GM23338 (cell line): ENCODE measurements around the gene CFTR. TPM values are rescaled to one million over a fixed set of nuclear protein-coding genes. Genes with fewer than 3 reads are reported as not detected.

Source experiments
- ATAC-seq: fragments of 200-7000 bp; cut with Tn5 transposase; 3 replicates; pipeline ENCODE4 v1.9.1; 2020
- DNase-seq: peaks from one replicate; pipeline ENCODE4 v3.0.0-alpha.2; 2015; ENCODE audit warnings: low spot score
- H2AFZ ChIP-seq: fragments of 200-600 bp; sonication (generic); 2 replicates; pipeline ENCODE4 v1.8.0; 2016; ENCODE audit warnings: antibody characterized with exemption, mild to moderate bottlenecking, moderate library complexity
- H3F3A ChIP-seq: fragments of 200-600 bp; sonication (generic); replicated peaks from 2 replicates; pipeline ENCODE4 v1.8.0; 2017; ENCODE audit warnings: antibody characterized with exemption, mixed run types, low read depth
- H3K27ac ChIP-seq: fragments of 200-600 bp; sonication (generic); 2 replicates; pipeline ENCODE4 v1.6.1; 2016; ENCODE audit warnings: low read depth
- H3K27me3 ChIP-seq: fragments of 200-600 bp; sonication (generic); 2 replicates; pipeline ENCODE4 v1.8.0; 2016; ENCODE audit warnings: mild to moderate bottlenecking, mixed run types, moderate library complexity; ENCODE audit not compliant: insufficient read depth
- H3K36me3 ChIP-seq: fragments of 200-600 bp; sonication (generic); 2 replicates; pipeline ENCODE4 v1.8.0; 2016; ENCODE audit warnings: mild to moderate bottlenecking; ENCODE audit not compliant: insufficient read depth
- H3K4me1 ChIP-seq: fragments of 200-600 bp; sonication (generic); 2 replicates; pipeline ENCODE4 v1.8.0; 2016; ENCODE audit warnings: mild to moderate bottlenecking, moderate library complexity; ENCODE audit not compliant: insufficient read depth
- H3K4me2 ChIP-seq: fragments of 200-600 bp; sonication (generic); 2 replicates; pipeline ENCODE4 v1.7.1; 2017; ENCODE audit warnings: mixed run types
- H3K4me3 ChIP-seq: fragments of 200-600 bp; sonication (generic); 2 replicates; pipeline ENCODE4 v1.6.1; 2016; ENCODE audit warnings: mixed run types
- H3K79me2 ChIP-seq: fragments of 200-600 bp; sonication (generic); replicated peaks from 2 replicates; pipeline ENCODE4 v1.8.0; 2017; ENCODE audit warnings: mild to moderate bottlenecking; ENCODE audit not compliant: insufficient read depth
- H3K9me2 ChIP-seq: fragments of 200-600 bp; sonication (generic); 2 replicates; pipeline ENCODE4 v1.8.0; 2017; ENCODE audit not compliant: insufficient read depth
- H4K20me1 ChIP-seq: fragments of 200-600 bp; sonication (generic); replicated peaks from 2 replicates; pipeline ENCODE4 v1.8.0; 2017; ENCODE audit warnings: mild to moderate bottlenecking; ENCODE audit not compliant: insufficient read depth
- H3K27ac Mint-ChIP-seq: 2 replicates; pipeline ENCODE4 v1.8.0; 2020; ENCODE audit warnings: inconsistent platforms, mild to moderate bottlenecking, moderate library complexity, mixed read lengths
- H3K27me3 Mint-ChIP-seq: 3 replicates; pipeline ENCODE4 v1.8.0; 2022; ENCODE audit warnings: low read depth, mild to moderate bottlenecking, moderate library complexity, mixed read lengths, inconsistent platforms; ENCODE audit not compliant: insufficient read depth, poor library complexity
- H3K36me3 Mint-ChIP-seq: 3 replicates; pipeline ENCODE4 v1.8.0; 2021; ENCODE audit warnings: low read depth, mild to moderate bottlenecking, inconsistent platforms, moderate library complexity, mixed read lengths
- H3K4me1 Mint-ChIP-seq: 3 replicates; pipeline ENCODE4 v1.8.0; 2020; ENCODE audit warnings: mild to moderate bottlenecking, inconsistent platforms, mixed read lengths
- H3K4me3 Mint-ChIP-seq: 3 replicates; pipeline ENCODE4 v1.8.0; 2021; ENCODE audit warnings: moderate library complexity, mild to moderate bottlenecking, inconsistent platforms, mixed read lengths
- H3K9me3 Mint-ChIP-seq: 3 replicates; pipeline ENCODE4 v1.8.0; 2020; ENCODE audit warnings: moderate library complexity, mild to moderate bottlenecking, inconsistent platforms, mixed read lengths
- CREB1 ChIP-seq: fragments of 250-450 bp; sonication (Bioruptor Pico); IDR thresholded peaks from 2 replicates; pipeline ENCODE4 v1.5.0; 2020; ENCODE audit warnings: low read depth, mild to moderate bottlenecking, moderate library complexity
- EZH2 ChIP-seq: fragments of 200-600 bp; sonication (generic); IDR thresholded peaks from one replicate; pipeline ENCODE4 v1.8.0; 2017; ENCODE audit warnings: antibody characterized with exemption, mild to moderate bottlenecking, low read depth; ENCODE audit not compliant: unreplicated experiment
- EZH2phosphoT487 ChIP-seq: fragments of 200-600 bp; sonication (generic); IDR thresholded peaks from one replicate; pipeline ENCODE4 v1.8.1; 2018; ENCODE audit warnings: antibody characterized with exemption; ENCODE audit not compliant: unreplicated experiment
- JUNB ChIP-seq: IDR thresholded peaks from one replicate; pipeline ENCODE4 v1.6.1; 2016; ENCODE audit warnings: antibody characterized with exemption; ENCODE audit not compliant: unreplicated experiment
- NANOG ChIP-seq: IDR thresholded peaks from 2 replicates; pipeline ENCODE4 v1.6.1; 2016; ENCODE audit warnings: antibody characterized with exemption, borderline replicate concordance
- POLR2AphosphoS5 ChIP-seq: IDR thresholded peaks from 2 replicates; pipeline ENCODE4 v1.6.1; 2016; ENCODE audit warnings: antibody characterized with exemption, low read depth
- STAT1 ChIP-seq: IDR thresholded peaks from one replicate; pipeline ENCODE4 v1.6.1; 2016; ENCODE audit warnings: antibody characterized with exemption; ENCODE audit not compliant: unreplicated experiment
- ZNF114 ChIP-seq: fragments of 250-450 bp; sonication (Bioruptor Pico); IDR thresholded peaks from 2 replicates; pipeline ENCODE4 v1.5.0; 2020; ENCODE audit warnings: mild to moderate bottlenecking, moderate library complexity
- ZNF331 ChIP-seq: fragments of 250-450 bp; sonication (Bioruptor Pico); IDR thresholded peaks from 2 replicates; pipeline ENCODE4 v1.5.0; 2020; ENCODE audit warnings: low read depth, mild to moderate bottlenecking, moderate library complexity
- polyA plus RNA-seq: library from polyadenylated mRNA; unstranded; fragments of >200 nt; fragmentation: Nextera tagmentation; extraction: Ambion mirVana; gene quantifications from 2 replicates; pipeline ENCODE4 v1.2.1, GENCODE V29; 2016
- total RNA-seq: library from RNA; depleted of rRNA; stranded (reverse); fragments of >200 nt; shearing (Covaris generic); gene quantifications from 2 replicates; pipeline ENCODE4 v1.2.3, GENCODE V29; 2014
- TF ChIP-seq, protein P1 (sequence below): IDR thresholded peaks from one replicate; pipeline ENCODE4 v1.6.1; 2018; ENCODE audit warnings: antibody characterized with exemption; ENCODE audit not compliant: unreplicated experiment
- TF ChIP-seq, protein P2 (sequence below), 2 experiments: fragments of 200-600 bp in 1 of 2; sonication (generic) in 1 of 2; conservative IDR thresholded peaks; 2 replicates each; pipeline versions ENCODE4 v1.5.1 to v1.6.1; 2016 to 2017; ENCODE audit warnings: antibody characterized with exemption in 2 of 2, low read depth in 2 of 2, mild to moderate bottlenecking in 2 of 2, moderate library complexity in 1 of 2
- TF ChIP-seq, protein P3 (sequence below): IDR thresholded peaks from 2 replicates; pipeline ENCODE4 v1.6.1; 2016; ENCODE audit warnings: antibody characterized with exemption

CFTR gene
- total and polyA plus RNA-seq, 2 experiments from 2014 or later: 0.45 to 1.2 TPM

DNA sequence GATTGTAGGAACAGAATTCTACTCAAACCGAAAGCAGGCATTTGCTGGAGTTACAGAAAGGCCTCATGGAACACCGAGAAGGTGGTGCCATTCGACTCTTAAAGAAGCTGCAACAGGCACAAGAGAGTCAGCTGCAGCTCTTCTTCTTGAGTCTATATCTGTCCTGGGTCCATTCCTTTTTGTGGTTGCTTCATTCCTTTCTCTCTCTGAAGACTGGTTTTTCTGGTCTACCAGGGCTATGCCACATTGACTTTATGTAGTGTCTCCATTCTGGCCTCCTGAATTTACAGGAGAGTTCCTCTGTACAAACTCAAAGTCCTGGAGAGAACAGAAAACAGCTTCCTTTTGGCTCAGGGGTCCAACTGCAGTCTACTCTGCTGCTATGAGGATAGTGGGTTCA, 132.8 kb downstream of the CFTR start (continued):
- TF ChIP-seq, protein P1, sequence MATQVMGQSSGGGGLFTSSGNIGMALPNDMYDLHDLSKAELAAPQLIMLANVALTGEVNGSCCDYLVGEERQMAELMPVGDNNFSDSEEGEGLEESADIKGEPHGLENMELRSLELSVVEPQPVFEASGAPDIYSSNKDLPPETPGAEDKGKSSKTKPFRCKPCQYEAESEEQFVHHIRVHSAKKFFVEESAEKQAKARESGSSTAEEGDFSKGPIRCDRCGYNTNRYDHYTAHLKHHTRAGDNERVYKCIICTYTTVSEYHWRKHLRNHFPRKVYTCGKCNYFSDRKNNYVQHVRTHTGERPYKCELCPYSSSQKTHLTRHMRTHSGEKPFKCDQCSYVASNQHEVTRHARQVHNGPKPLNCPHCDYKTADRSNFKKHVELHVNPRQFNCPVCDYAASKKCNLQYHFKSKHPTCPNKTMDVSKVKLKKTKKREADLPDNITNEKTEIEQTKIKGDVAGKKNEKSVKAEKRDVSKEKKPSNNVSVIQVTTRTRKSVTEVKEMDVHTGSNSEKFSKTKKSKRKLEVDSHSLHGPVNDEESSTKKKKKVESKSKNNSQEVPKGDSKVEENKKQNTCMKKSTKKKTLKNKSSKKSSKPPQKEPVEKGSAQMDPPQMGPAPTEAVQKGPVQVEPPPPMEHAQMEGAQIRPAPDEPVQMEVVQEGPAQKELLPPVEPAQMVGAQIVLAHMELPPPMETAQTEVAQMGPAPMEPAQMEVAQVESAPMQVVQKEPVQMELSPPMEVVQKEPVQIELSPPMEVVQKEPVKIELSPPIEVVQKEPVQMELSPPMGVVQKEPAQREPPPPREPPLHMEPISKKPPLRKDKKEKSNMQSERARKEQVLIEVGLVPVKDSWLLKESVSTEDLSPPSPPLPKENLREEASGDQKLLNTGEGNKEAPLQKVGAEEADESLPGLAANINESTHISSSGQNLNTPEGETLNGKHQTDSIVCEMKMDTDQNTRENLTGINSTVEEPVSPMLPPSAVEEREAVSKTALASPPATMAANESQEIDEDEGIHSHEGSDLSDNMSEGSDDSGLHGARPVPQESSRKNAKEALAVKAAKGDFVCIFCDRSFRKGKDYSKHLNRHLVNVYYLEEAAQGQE: no peak
- TF ChIP-seq ZNF114 (CRISPR knock-in tag) (no peak), EZH2 (no peak), STAT1 (no peak), EZH2phosphoT487 (no peak), CREB1 (no peak), JUNB (no peak), ZNF331 (no peak), POLR2AphosphoS5 (no peak)
- TF ChIP-seq, protein P2, sequence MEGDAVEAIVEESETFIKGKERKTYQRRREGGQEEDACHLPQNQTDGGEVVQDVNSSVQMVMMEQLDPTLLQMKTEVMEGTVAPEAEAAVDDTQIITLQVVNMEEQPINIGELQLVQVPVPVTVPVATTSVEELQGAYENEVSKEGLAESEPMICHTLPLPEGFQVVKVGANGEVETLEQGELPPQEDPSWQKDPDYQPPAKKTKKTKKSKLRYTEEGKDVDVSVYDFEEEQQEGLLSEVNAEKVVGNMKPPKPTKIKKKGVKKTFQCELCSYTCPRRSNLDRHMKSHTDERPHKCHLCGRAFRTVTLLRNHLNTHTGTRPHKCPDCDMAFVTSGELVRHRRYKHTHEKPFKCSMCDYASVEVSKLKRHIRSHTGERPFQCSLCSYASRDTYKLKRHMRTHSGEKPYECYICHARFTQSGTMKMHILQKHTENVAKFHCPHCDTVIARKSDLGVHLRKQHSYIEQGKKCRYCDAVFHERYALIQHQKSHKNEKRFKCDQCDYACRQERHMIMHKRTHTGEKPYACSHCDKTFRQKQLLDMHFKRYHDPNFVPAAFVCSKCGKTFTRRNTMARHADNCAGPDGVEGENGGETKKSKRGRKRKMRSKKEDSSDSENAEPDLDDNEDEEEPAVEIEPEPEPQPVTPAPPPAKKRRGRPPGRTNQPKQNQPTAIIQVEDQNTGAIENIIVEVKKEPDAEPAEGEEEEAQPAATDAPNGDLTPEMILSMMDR (conservative IDR thresholded peaks at IDR 0.05; ENCODE audit: low read depth in 2 of 2): no peak
- TF ChIP-seq, protein P3, sequence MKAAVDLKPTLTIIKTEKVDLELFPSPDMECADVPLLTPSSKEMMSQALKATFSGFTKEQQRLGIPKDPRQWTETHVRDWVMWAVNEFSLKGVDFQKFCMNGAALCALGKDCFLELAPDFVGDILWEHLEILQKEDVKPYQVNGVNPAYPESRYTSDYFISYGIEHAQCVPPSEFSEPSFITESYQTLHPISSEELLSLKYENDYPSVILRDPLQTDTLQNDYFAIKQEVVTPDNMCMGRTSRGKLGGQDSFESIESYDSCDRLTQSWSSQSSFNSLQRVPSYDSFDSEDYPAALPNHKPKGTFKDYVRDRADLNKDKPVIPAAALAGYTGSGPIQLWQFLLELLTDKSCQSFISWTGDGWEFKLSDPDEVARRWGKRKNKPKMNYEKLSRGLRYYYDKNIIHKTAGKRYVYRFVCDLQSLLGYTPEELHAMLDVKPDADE: no peak

DNA sequence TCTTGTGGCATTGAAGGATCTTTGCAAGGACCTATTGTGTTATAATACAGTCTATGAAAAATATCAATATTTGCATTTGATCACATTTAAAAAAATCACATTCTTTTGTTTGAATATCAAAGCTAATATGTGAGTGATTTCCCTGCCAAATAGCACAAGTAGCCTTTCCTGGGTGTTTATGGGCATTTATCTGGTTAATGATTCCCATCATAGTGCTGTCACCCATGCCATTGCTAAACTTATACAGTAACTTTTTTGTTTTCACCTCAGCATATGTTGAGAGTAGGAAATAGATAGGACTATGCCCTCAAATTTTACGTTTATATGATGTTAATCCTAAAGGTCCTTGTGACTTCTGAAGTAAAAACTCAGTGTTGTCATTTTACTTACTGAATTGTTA, 136.9 kb downstream of the CFTR start:
- H3K4me2 ChIP-seq: no peak overlapping the region
- H3F3A ChIP-seq: no peaks in the 10 kb centered on the region
- no peak for TF ChIP-seq NANOG
- no peak for TF ChIP-seq ZNF114 (CRISPR knock-in tag)
- TF ChIP-seq, protein P3: no peak
- no peak for TF ChIP-seq ZNF331
- TF ChIP-seq STAT1: no peak
- TF ChIP-seq, protein P1: no peak
- H3K9me2 ChIP-seq: no peaks in the 10 kb centered on the region
- H4K20me1 ChIP-seq: no peaks in the 10 kb centered on the region
- H3K27ac ChIP-seq: no peak overlapping the region
- H3K36me3 Mint-ChIP-seq: no peaks in the 10 kb centered on the region
- no peaks in the 10 kb centered on the region for H3K9me3 Mint-ChIP-seq
- no peak for DNase-seq
- H3K4me3 ChIP-seq: no peak overlapping the region
- ATAC-seq: no peak
- no peak overlapping the region for H3K4me3 Mint-ChIP-seq
- H3K27ac Mint-ChIP-seq: no peak overlapping the region
- peaks cover 3% of the 10 kb centered on the region for H3K27me3 Mint-ChIP-seq
- no peaks in the 10 kb centered on the region for H3K79me2 ChIP-seq
- peaks cover 4% of the 10 kb centered on the region; the same call in 2 of the 3 replicates for H3K4me1 Mint-ChIP-seq
- H3K4me1 ChIP-seq: no peaks in the 10 kb centered on the region
- H2AFZ ChIP-seq: no peak overlapping the region
- no peaks in the 10 kb centered on the region for H3K27me3 ChIP-seq
- no peaks in the 10 kb centered on the region for H3K36me3 ChIP-seq
